Activated CD8-positive, alpha-beta memory T cell treated with anti-CD3 and anti-CD28 coated beads for 48 hours (primary cell): ENCODE results near the gene DNMBP.
"Not testable (repeated sequence)": the region's sequence is repeated elsewhere in the genome, so short reads cannot be mapped to it uniquely, and the experiment has no call there.

Experiments used
- DNase-seq, 3 experiments: peaks; one replicate each; pipeline ENCODE4 v3.0.0-alpha.2; 2020; ENCODE audit warnings: low read depth in 2 of 3, low spot score in 2 of 3

The DNMBP gene

GRCh38 chr10:99985637-99986036, 24.1 kb downstream of the DNMBP start:
- DNase-seq = not testable (repeated sequence)

GRCh38 chr10:99984211-99985034, 25.3 kb downstream of the DNMBP start:
- no peak for DNase-seq

GRCh38 chr10:99983280-99983988, 26.3 kb downstream of the DNMBP start:
- no peak for DNase-seq

GRCh38 chr10:99982728-99983127, 27.0 kb downstream of the DNMBP start:
- DNase-seq = no peak

- DNase-seq = no peak
These were observed 28.1 kb downstream of the DNMBP start for GRCh38 chr10:99981581-99982199.

GRCh38 chr10:99979066-99979685, 30.6 kb downstream of the DNMBP start:
- DNase-seq = no peak

GRCh38 chr10:99977916-99978315, 31.8 kb downstream of the DNMBP start:
- no peak for DNase-seq

GRCh38 chr10:99976886-99977665, 32.7 kb downstream of the DNMBP start:
- no peak for DNase-seq

GRCh38 chr10:99975942-99976809, 33.6 kb downstream of the DNMBP start:
- DNase-seq = no peak

- no peak for DNase-seq
These were observed 34.5 kb downstream of the DNMBP start for GRCh38 chr10:99975106-99975829.

GRCh38 chr10:99973190-99973589, 36.6 kb downstream of the DNMBP start:
- no peak for DNase-seq

GRCh38 chr10:99967961-99968360, 41.8 kb downstream of the DNMBP start:
- DNase-seq = no peak

- DNase-seq = no peak
These were observed 43.4 kb downstream of the DNMBP start for GRCh38 chr10:99966306-99966705.

- no peak for DNase-seq
These were observed 44.0 kb downstream of the DNMBP start for GRCh38 chr10:99965700-99966099.

- no peak for DNase-seq
These were observed 45.0 kb downstream of the DNMBP start for GRCh38 chr10:99964791-99965190.

GRCh38 chr10:99963467-99964165, 46.1 kb downstream of the DNMBP start:
- not testable (repeated sequence) for DNase-seq

GRCh38 chr10:99958806-99959205, 50.9 kb downstream of the DNMBP start:
- DNase-seq = no peak

- no peak for DNase-seq
These were observed 51.4 kb downstream of the DNMBP start for GRCh38 chr10:99958302-99958701.

GRCh38 chr10:99953510-99953909, 56.2 kb downstream of the DNMBP start:
- not testable (repeated sequence) for DNase-seq
